ENCODE data around the gene SPATS2L.

The SPATS2L gene

GRCh38 chr2:200525882-200526651 lies 219.6 kb downstream of the SPATS2L start, which contains the start of gene SGO2:
Gene SGO2, plus strand, starts transcription at chr2:200526207. Its CDS starts 6,769 bp downstream, at chr2:200532976.
- no peak for TF ChIP-seq CTCF (IDR thresholded peaks at IDR 0.05)

GRCh38 chr2:200528228-200528627 lies 221.7 kb downstream of the SPATS2L start:
- no peak for TF ChIP-seq CTCF (IDR thresholded peaks at IDR 0.05)

Measured in LNCAP (cell line).